ENCODE measurements around the gene SP140. TPM values are rescaled to one million over a fixed set of nuclear protein-coding genes. Genes with fewer than 3 reads are reported as not detected.

Gene SP140
- polyA plus RNA-seq, 2 donors = 0.28 to 0.71 TPM

DNA sequence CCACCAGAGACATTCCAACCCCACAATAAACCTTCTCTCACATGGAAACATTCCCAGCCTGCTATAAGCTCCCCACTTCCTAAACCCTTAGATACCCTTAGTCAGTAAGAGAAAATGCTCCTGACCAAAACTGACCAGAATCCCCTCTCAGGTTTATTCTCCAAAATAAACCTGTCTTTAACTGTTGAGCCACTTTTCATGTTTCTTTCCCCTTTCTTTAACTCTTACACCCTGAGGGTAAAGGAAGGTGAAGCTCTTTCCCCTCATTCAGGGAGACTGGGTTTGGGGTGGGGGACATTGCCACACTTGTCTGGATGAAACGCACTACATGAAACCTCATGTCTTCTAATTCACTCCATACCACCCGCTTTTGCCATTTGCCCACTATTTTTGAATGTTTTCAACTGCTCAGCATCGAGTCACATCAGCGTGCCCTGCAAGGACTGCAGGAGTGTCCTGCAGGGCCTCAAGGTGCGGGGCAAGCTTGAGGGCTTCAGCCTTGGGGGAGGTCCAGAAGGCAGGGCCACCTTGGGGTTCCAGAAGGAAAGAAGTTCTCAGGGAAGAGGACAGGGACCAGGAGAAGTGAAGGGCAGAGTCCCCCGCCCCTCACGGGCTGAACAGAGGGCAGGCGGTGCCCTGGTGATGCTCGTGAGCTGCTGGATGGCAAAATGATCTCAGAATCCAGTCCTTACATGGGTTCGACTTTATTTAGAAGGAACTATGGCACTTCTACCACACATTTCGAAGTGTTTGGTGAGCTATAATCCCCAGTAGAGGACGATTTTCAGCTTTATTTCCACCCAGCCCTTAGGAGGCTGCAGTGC lies 97.2 kb downstream of the SP140 start:
- H3K9me3 ChIP-seq (ENCODE audit: control insufficient read depth in 2 of 2, insufficient read depth in 1 of 2, low read depth in 1 of 2, low read length in 1 of 2) = peaks cover 0 to 6% of the 10 kb centered on the region in 2 donors
- no peaks in the 10 kb centered on the region for H3K36me3 ChIP-seq (ENCODE audit: control insufficient read depth in 2 of 2, insufficient read depth in 2 of 2, low read length in 1 of 2)
- H3K27ac ChIP-seq (ENCODE audit: low read depth in 2 of 2, low read length in 1 of 2) = no peak overlapping the region
- WGBS, 2 donors = 85 to 87% methylated on average over 12 of the region's 12 CpGs
- H3K4me1 ChIP-seq (ENCODE audit: control insufficient read depth in 2 of 2, insufficient read depth in 2 of 2, low read length in 1 of 2) = no peaks in the 10 kb centered on the region
- no peak overlapping the region for H3K4me3 ChIP-seq (ENCODE audit: low read depth in 1 of 2, low read length in 2 of 2)
- H3K27me3 ChIP-seq (ENCODE audit: control insufficient read depth in 1 of 2, insufficient read depth in 2 of 2, low read length in 2 of 2) = no peaks in the 10 kb centered on the region

DNA sequence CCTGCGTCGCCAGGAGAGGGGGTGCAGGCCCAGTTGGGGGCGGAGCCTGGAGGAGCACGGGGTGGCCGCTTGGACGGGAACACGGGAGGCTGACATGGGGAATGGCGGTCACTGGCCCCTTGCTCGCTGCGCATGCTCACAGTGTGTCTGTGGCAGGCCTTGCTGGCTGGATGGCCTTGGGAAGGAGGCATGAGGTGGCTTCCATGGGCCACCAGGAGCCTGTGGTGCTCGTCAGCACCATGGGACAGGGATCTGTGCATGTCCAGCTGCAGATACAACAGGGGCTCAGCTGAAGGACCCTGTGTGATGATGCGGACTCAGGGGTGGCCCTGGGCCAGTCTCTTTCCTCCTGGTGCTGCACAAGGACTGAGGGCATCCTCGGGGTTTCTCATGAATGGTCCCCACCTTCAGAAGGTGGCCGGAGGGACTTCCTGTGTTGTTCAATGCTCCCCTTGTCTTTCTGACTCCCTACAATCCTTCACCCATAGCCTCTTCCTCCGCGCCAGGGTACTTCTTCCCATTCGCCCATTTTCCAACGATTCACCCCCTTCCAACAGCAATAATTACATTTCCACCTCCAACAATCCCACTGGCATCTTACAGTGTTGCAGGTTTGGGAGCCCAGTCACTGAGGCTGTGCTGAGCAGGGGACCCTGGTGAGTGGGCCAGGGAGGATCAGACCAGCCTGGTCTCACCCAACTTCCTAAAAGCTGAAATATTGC lies 98.0 kb downstream of the SP140 start:
- no peaks in the 10 kb centered on the region for H3K36me3 ChIP-seq (ENCODE audit: control insufficient read depth in 2 of 2, insufficient read depth in 2 of 2, low read length in 1 of 2)
- no peaks in the 10 kb centered on the region for H3K4me1 ChIP-seq (ENCODE audit: control insufficient read depth in 2 of 2, insufficient read depth in 2 of 2, low read length in 1 of 2)
- no peak overlapping the region for H3K27ac ChIP-seq (ENCODE audit: low read depth in 2 of 2, low read length in 1 of 2)
- 89 to 92% methylated on average over 18 of the region's 18 CpGs for WGBS, 2 donors
- no peak overlapping the region for H3K4me3 ChIP-seq (ENCODE audit: low read depth in 1 of 2, low read length in 2 of 2)
- H3K9me3 ChIP-seq (ENCODE audit: control insufficient read depth in 2 of 2, insufficient read depth in 1 of 2, low read depth in 1 of 2, low read length in 1 of 2) = peaks cover 0 to 6% of the 10 kb centered on the region in 2 donors
- H3K27me3 ChIP-seq (ENCODE audit: control insufficient read depth in 1 of 2, insufficient read depth in 2 of 2, low read length in 2 of 2) = no peaks in the 10 kb centered on the region

DNA sequence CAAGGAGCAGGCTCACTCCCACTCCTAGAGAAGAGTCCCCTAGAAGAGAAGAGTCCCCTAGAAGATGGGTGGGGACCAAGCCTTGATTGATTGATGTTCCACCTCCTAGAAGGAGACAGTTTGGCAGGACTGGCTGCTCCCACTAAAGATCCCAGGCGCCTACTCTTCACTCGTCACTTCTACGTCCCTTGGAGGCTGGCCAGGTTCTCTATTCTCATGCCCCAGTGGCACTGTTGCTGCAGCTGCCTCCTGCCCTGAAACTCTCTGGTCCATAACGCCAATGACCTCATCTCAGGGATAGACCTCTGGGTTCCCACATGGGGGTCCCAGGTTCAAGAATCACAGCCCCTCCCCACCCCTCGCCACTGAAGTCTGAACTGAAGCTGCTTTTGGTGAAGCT lies 99.0 kb downstream of the SP140 start:
- Histone ChIP-seq H3K9me3 (ENCODE audit: control insufficient read depth in 2 of 2, insufficient read depth in 1 of 2, low read depth in 1 of 2, low read length in 1 of 2) (peaks cover 0 to 6% of the 10 kb centered on the region in 2 donors), H3K4me1 (ENCODE audit: control insufficient read depth in 2 of 2, insufficient read depth in 2 of 2, low read length in 1 of 2) (no peaks in the 10 kb centered on the region), H3K36me3 (ENCODE audit: control insufficient read depth in 2 of 2, insufficient read depth in 2 of 2, low read length in 1 of 2) (no peaks in the 10 kb centered on the region), H3K27me3 (ENCODE audit: control insufficient read depth in 1 of 2, insufficient read depth in 2 of 2, low read length in 2 of 2) (no peaks in the 10 kb centered on the region), H3K4me3 (ENCODE audit: low read depth in 1 of 2, low read length in 2 of 2) (no peak overlapping the region), H3K27ac (ENCODE audit: low read depth in 2 of 2, low read length in 1 of 2) (no peak overlapping the region)
- WGBS, 2 donors = 81 to 91% methylated on average over 5 of the region's 5 CpGs

DNA sequence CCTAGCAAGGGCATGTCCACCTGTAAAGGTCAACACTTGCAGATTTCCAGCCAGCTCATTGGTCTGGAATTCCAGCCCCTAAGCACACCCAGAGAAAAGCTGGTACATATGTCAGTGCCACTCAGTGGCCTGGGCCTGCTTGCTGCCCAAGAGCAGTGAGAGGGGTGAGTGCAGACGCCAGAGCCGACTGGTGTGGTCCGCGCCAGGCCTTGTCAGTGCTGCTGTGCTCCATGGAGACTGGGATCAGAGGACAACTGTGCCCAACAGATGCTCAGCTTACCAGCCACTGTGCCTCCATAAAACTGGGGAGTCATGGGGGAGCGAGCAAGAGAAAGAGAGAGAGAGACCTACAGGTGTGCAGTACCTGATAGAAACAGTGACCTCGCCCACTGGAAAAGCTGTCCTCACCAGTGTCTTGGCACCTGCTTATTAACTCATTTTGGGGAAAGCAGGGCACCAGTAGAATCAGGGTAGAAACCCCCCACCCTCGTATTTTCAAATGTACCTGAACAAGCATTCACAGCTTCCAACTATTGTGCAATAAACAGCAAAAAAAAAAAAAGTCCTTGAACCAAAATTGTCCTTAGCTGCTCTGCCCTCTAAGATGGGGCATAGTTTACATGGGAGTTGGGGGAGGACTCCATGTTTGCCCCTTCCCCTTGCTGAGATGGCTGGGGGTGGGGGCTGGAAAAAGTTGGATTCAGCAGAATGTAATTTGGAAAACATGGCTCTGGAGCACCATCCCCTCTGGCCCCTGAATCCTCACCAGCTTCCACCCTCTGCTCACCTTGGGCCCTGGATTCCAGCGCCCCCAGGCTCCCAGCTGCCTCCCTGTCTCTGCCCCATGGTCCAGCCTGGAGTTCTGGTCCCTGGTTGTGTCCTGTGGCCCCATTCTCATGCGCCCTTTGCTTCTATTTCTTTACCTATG lies 100.0 kb downstream of the SP140 start:
- Histone ChIP-seq H3K4me3 (ENCODE audit: low read depth in 1 of 2, low read length in 2 of 2) (no peak overlapping the region), H3K27me3 (ENCODE audit: control insufficient read depth in 1 of 2, insufficient read depth in 2 of 2, low read length in 2 of 2) (no peaks in the 10 kb centered on the region)

DNA sequence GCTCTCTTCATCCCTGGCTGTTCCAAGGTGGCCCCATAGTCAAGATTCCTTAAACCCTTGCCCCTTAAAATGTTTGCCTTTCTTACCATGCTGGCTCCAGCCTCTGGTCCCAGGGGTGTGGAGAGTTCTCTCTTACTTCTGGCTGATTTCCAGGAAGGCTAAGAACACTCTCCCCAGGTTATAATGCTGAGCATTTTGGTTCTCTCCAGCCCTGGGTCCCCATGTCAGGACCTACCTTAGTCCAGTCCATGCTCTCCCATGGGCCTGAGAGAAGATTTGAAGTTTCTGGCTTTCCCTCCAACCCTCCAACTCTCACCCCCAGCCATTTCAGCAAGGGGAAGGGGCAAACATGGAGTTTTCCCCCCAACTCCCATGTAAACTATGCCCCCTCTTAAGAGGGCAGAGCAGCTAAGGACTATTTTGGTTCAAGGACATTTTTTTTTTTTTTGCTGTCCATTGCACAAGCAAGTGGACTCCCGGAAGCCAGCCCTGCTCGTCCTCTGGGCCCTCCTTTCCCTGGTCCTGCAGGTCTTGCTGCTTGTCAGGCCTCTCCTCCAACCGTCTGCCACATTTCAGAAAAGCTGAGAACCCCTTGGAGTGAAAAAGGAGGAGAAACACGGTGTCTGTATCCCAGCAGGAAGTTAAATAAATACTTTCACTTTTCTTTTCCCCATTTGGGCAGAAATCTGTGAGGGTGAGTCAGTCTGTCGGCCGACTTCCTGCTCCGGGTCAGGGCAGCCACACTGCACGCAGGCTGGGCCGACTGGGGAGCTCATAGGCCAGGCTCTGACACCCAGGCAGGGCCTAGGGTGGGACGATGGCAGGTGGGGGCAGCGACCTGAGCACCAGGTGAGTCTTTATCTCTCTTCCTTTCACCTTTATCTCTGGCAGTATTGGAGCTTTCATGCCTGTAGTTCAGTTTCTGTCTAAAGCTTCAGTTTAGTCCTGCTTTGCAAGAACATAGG lies 101.2 kb downstream of the SP140 start, which contains the start of gene SP140L:
SP140L (plus strand) TSS at position 741 of the 965 bp plus-strand sequence; CDS start at position 818, 77 bp downstream.
- H3K36me3 ChIP-seq (ENCODE audit: control insufficient read depth in 2 of 2, insufficient read depth in 2 of 2, low read length in 1 of 2) = no peaks in the 10 kb centered on the region
- peak within 1 kb of the TSS; percentile 80 to 92 for H3K27ac ChIP-seq (ENCODE audit: low read depth in 2 of 2, low read length in 1 of 2)
- 3 to 12% methylated on average over 11 of the region's 11 CpGs for WGBS, 2 donors
- H3K4me1 ChIP-seq (ENCODE audit: control insufficient read depth in 2 of 2, insufficient read depth in 2 of 2, low read length in 1 of 2) = peaks cover 0 to 2% of the 10 kb centered on the region in 2 donors
- H3K9me3 ChIP-seq (ENCODE audit: control insufficient read depth in 2 of 2, insufficient read depth in 1 of 2, low read depth in 1 of 2, low read length in 1 of 2) = peaks cover 0 to 7% of the 10 kb centered on the region in 2 donors
- H3K4me3 ChIP-seq (ENCODE audit: low read depth in 1 of 2, low read length in 2 of 2) = peak within 1 kb of the TSS; percentile 47 to 53
- no peaks in the 10 kb centered on the region for H3K27me3 ChIP-seq (ENCODE audit: control insufficient read depth in 1 of 2, insufficient read depth in 2 of 2, low read length in 2 of 2)

More for the DNA sequence above, 100.0 kb downstream of the SP140 start:
- Histone ChIP-seq H3K4me1 (ENCODE audit: control insufficient read depth in 2 of 2, insufficient read depth in 2 of 2, low read length in 1 of 2) (no peaks in the 10 kb centered on the region), H3K9me3 (ENCODE audit: control insufficient read depth in 2 of 2, insufficient read depth in 1 of 2, low read depth in 1 of 2, low read length in 1 of 2) (peaks cover 0 to 6% of the 10 kb centered on the region in 2 donors), H3K36me3 (ENCODE audit: control insufficient read depth in 2 of 2, insufficient read depth in 2 of 2, low read length in 1 of 2) (no peaks in the 10 kb centered on the region), H3K27ac (ENCODE audit: low read depth in 2 of 2, low read length in 1 of 2) (no peak overlapping the region)
- WGBS, 2 donors = 93 to 95% methylated on average over 8 to 9 of the region's 9 CpGs

DNA sequence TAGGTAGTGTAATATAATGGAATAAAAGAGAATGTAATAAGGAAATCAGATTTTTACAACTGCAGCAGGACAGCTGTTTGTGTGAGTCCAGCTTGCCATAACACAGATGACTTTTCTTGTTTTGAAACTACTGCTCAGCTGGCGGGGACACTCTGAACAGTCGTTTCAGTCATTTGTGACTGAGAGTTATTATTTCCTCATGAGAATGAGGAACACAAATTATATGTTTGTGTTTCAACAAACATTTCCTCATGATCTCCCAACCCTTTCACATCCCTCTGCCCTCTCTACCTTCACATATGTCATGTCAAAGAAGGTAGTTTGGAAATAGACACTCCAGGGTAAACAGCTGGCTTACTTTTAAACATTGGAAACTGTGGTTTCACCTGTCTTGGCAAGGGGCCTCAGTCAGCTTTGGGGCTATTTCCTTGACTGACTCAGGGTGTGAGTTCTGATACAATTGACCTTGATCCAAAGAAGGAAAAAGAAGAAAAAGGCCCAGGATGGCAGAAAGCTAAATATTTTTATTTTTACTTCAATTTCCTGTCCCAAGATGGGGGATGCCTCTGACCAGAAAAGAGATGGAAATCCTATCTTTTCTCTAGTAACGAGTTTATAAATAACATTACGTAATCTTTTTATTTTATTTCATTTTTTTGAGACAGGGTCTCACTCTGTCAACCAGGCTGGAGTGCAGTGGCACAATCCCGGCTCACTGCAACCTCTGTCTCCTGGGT lies 102.0 kb downstream of the SP140 start:
- Histone ChIP-seq H3K9me3 (ENCODE audit: control insufficient read depth in 2 of 2, insufficient read depth in 1 of 2, low read depth in 1 of 2, low read length in 1 of 2) (peaks cover 0 to 7% of the 10 kb centered on the region in 2 donors), H3K4me3 (ENCODE audit: low read depth in 1 of 2, low read length in 2 of 2) (peak overlapping the region; percentile 47 to 53), H3K27ac (ENCODE audit: low read depth in 2 of 2, low read length in 1 of 2) (peak overlapping the region; percentile 80 to 92), H3K36me3 (ENCODE audit: control insufficient read depth in 2 of 2, insufficient read depth in 2 of 2, low read length in 1 of 2) (no peaks in the 10 kb centered on the region), H3K4me1 (ENCODE audit: control insufficient read depth in 2 of 2, insufficient read depth in 2 of 2, low read length in 1 of 2) (peaks cover 0 to 2% of the 10 kb centered on the region in 2 donors), H3K27me3 (ENCODE audit: control insufficient read depth in 1 of 2, insufficient read depth in 2 of 2, low read length in 2 of 2) (no peaks in the 10 kb centered on the region)
- WGBS, 2 donors = 62 to 63% methylated on average over 5 of the region's 5 CpGs

DNA sequence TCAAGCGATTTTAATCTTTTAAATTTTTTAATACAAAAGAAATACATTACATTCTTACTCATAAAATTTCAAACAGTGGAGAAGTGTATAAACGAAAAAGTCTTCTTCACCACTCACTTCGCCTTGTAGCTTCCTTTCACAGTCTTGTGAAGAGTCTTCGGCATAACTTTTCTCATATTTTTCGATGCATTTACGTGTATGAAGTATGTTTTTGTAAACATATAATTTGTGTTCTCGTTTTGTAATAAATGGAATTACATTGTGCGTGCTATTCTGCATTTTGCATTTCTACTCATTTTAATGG lies 102.6 kb downstream of the SP140 start:
- Histone ChIP-seq H3K27ac (ENCODE audit: low read depth in 2 of 2, low read length in 1 of 2) (peak overlapping the region in 1 of 2 donors; percentile 3), H3K4me3 (ENCODE audit: low read depth in 1 of 2, low read length in 2 of 2) (no peak overlapping the region)

DNA sequence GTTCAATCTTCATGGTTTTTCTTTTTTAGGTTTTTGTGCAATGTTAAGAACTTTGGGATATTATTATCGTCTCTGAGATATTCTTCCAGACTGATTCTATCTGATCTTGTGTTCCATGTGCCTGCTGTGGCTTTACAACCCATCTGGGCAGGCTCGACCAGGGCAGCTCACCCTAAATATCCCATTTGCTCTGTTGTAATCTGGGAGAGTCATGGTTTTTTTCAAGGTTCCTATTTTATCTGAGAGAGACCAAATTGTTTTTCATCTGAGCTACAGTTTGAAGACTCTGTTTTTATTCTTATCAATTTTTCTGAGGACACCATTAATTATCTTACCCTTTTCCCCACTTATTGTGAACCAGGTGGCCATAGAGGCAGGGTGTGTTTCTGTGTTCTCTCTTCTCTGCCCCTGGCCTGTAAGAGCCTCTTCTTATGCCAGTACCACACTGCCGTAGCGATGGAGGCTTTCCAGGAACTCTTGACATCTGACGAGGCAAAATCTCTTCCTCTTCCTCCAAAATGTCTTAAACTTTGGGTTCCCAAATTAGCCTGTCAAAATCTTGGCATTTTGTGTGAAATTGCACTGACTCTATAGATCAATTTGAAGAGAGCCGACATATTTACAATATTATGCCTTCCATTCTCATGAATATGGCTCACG lies 104.5 kb downstream of the SP140 start:
- Histone ChIP-seq H3K4me3 (ENCODE audit: low read depth in 1 of 2, low read length in 2 of 2) (no peak overlapping the region), H3K36me3 (ENCODE audit: control insufficient read depth in 2 of 2, insufficient read depth in 2 of 2, low read length in 1 of 2) (no peaks in the 10 kb centered on the region), H3K27ac (ENCODE audit: low read depth in 2 of 2, low read length in 1 of 2) (no peak overlapping the region), H3K4me1 (ENCODE audit: control insufficient read depth in 2 of 2, insufficient read depth in 2 of 2, low read length in 1 of 2) (peaks cover 0 to 2% of the 10 kb centered on the region in 2 donors), H3K9me3 (ENCODE audit: control insufficient read depth in 2 of 2, insufficient read depth in 1 of 2, low read depth in 1 of 2, low read length in 1 of 2) (peaks cover 0 to 2% of the 10 kb centered on the region in 2 donors), H3K27me3 (ENCODE audit: control insufficient read depth in 1 of 2, insufficient read depth in 2 of 2, low read length in 2 of 2) (no peaks in the 10 kb centered on the region)
- 89 to 92% methylated on average over 7 of the region's 7 CpGs for WGBS, 2 donors

More for the DNA sequence above, 102.6 kb downstream of the SP140 start:
- Histone ChIP-seq H3K36me3 (ENCODE audit: control insufficient read depth in 2 of 2, insufficient read depth in 2 of 2, low read length in 1 of 2) (no peaks in the 10 kb centered on the region), H3K9me3 (ENCODE audit: control insufficient read depth in 2 of 2, insufficient read depth in 1 of 2, low read depth in 1 of 2, low read length in 1 of 2) (peaks cover 0 to 7% of the 10 kb centered on the region in 2 donors), H3K4me1 (ENCODE audit: control insufficient read depth in 2 of 2, insufficient read depth in 2 of 2, low read length in 1 of 2) (peaks cover 0 to 2% of the 10 kb centered on the region in 2 donors), H3K27me3 (ENCODE audit: control insufficient read depth in 1 of 2, insufficient read depth in 2 of 2, low read length in 2 of 2) (no peaks in the 10 kb centered on the region)
- 91% methylated on average over 8 of the region's 8 CpGs for WGBS, 2 donors

All from esophagus (tissue), 2 donors.